Osteoblast (primary cell): ENCODE results near the gene LRRC28. TPM values are rescaled to one million over a fixed set of nuclear protein-coding genes. Genes with fewer than 3 reads are reported as not detected.
A peak's percentile ranks its signal among the peaks of the same experiment; 100 is the strongest.

ENCODE experiments used
- DNase-seq: peaks from one replicate; pipeline ENCODE4 v3.0.0; 2011; ENCODE audit warnings: low spot score, mixed read lengths; ENCODE audit not compliant: insufficient read length; ENCODE audit errors: missing footprints
- H2AFZ ChIP-seq: 2 replicates; pipeline ENCODE4 v1.6.0; 2011; ENCODE audit warnings: mild to moderate bottlenecking, low read length
- H3K27ac ChIP-seq: 2 replicates; pipeline ENCODE4 v1.5.1; 2011; ENCODE audit warnings: mild to moderate bottlenecking, low read depth, low read length, moderate library complexity
- H3K27me3 ChIP-seq: 2 replicates; pipeline ENCODE4 v1.6.0; 2012; ENCODE audit warnings: mild to moderate bottlenecking, control low read depth, inconsistent platforms, low read length, moderate library complexity; ENCODE audit not compliant: insufficient read depth
- H3K36me3 ChIP-seq: 2 replicates; pipeline ENCODE4 v1.5.1; 2011; ENCODE audit warnings: mild to moderate bottlenecking, low read length, control low read depth, moderate library complexity; ENCODE audit not compliant: insufficient read depth
- H3K4me1 ChIP-seq: 2 replicates; pipeline ENCODE4 v1.5.1; 2011; ENCODE audit warnings: mild to moderate bottlenecking, low read length, control low read depth, moderate library complexity; ENCODE audit not compliant: insufficient read depth
- H3K4me2 ChIP-seq: 2 replicates; pipeline ENCODE4 v1.6.0; 2011; ENCODE audit warnings: mild to moderate bottlenecking, low read length; ENCODE audit not compliant: insufficient read depth
- H3K4me3 ChIP-seq: fragments of 200-600 bp; sonication (generic); 3 replicates; pipeline ENCODE4 v1.5.1; 2012; ENCODE audit warnings: mild to moderate bottlenecking, low read length, inconsistent platforms; ENCODE audit not compliant: insufficient read depth
- H3K79me2 ChIP-seq: 2 replicates; pipeline ENCODE4 v1.6.0; 2012; ENCODE audit warnings: mild to moderate bottlenecking, low read length, control low read depth, inconsistent platforms; ENCODE audit not compliant: insufficient read depth
- H3K9me3 ChIP-seq: 2 replicates; pipeline ENCODE4 v1.5.1; 2011; ENCODE audit warnings: low read depth, low read length, control low read depth
- H4K20me1 ChIP-seq: 2 replicates; pipeline ENCODE4 v1.6.0; 2012; ENCODE audit warnings: mild to moderate bottlenecking, low read length, control low read depth; ENCODE audit not compliant: insufficient read depth
- CTCF ChIP-seq: IDR thresholded peaks from 2 replicates; pipeline ENCODE4 v1.5.1; 2011; ENCODE audit warnings: mild to moderate bottlenecking, low read depth, low read length, moderate library complexity; ENCODE audit errors: extremely low read depth
- total RNA-seq: library from RNA; depleted of rRNA; stranded (reverse); fragments of >200 nt; gene quantifications from 2 replicates; pipeline ENCODE4 v1.2.3, GENCODE V29; 2012

LRRC28 gene
- total RNA-seq, 1 donor, result 32.6 TPM

- Histone ChIP-seq H3K4me1 (peaks cover 6% of the 10 kb centered on the region), H3K36me3 (no peaks in the 10 kb centered on the region)
These were observed 31.3 kb downstream of the LRRC28 start for GRCh38 chr15:99282586-99282985.

GRCh38 chr15:99283717-99284116 is 32.4 kb downstream of the LRRC28 start:
- Histone ChIP-seq H3K4me1 (peaks cover 6% of the 10 kb centered on the region), H2AFZ (peak overlapping the region; percentile 5), H3K79me2 (no peaks in the 10 kb centered on the region), H3K27ac (no peak overlapping the region), H3K36me3 (no peaks in the 10 kb centered on the region), H4K20me1 (no peaks in the 10 kb centered on the region), H3K4me3 (no peak overlapping the region), H3K27me3 (no peaks in the 10 kb centered on the region), H3K4me2 (peak overlapping the region; percentile 7), H3K9me3 (no peaks in the 10 kb centered on the region)
- DNase-seq, result peak; percentile 82
- no peak for TF ChIP-seq CTCF

More at GRCh38 chr15:99282586-99282985, 31.3 kb downstream of the LRRC28 start:
- Histone ChIP-seq H3K9me3 (no peaks in the 10 kb centered on the region), H3K4me3 (no peak overlapping the region), H4K20me1 (no peaks in the 10 kb centered on the region), H2AFZ (no peak overlapping the region), H3K27me3 (no peaks in the 10 kb centered on the region), H3K4me2 (no peak overlapping the region), H3K79me2 (no peaks in the 10 kb centered on the region), H3K27ac (no peak overlapping the region)
- DNase-seq, result no peak
- no peak for TF ChIP-seq CTCF

- Histone ChIP-seq H3K9me3 (no peaks in the 10 kb centered on the region), H3K36me3 (no peaks in the 10 kb centered on the region), H3K4me2 (no peak overlapping the region), H3K4me1 (no peaks in the 10 kb centered on the region), H3K79me2 (no peaks in the 10 kb centered on the region), H3K27ac (no peak overlapping the region), H3K4me3 (no peak overlapping the region), H4K20me1 (no peaks in the 10 kb centered on the region), H2AFZ (no peak overlapping the region), H3K27me3 (no peaks in the 10 kb centered on the region)
- TF ChIP-seq CTCF, result no peak
- no peak for DNase-seq
These were observed 40.4 kb downstream of the LRRC28 start for GRCh38 chr15:99291643-99292042.

- Histone ChIP-seq H3K4me2 (no peak overlapping the region), H3K4me1 (no peaks in the 10 kb centered on the region)
These were observed 44.6 kb downstream of the LRRC28 start for GRCh38 chr15:99295840-99296239.

More at GRCh38 chr15:99295840-99296239, 44.6 kb downstream of the LRRC28 start:
- Histone ChIP-seq H3K27ac (no peak overlapping the region), H3K9me3 (no peaks in the 10 kb centered on the region), H3K79me2 (no peaks in the 10 kb centered on the region), H3K27me3 (no peaks in the 10 kb centered on the region), H3K4me3 (no peak overlapping the region), H3K36me3 (no peaks in the 10 kb centered on the region), H2AFZ (no peak overlapping the region), H4K20me1 (no peaks in the 10 kb centered on the region)
- no peak for TF ChIP-seq CTCF
- no peak for DNase-seq
